Stimulated activated CD4-positive, alpha-beta T cell treated with anti-CD3 and anti-CD28 coated beads, Interleukin-4, amount 100 ng/mL, for 24 hours (primary cell): ENCODE results near the gene PNMA6F.
"Not testable (repeated sequence)": the region's sequence is repeated elsewhere in the genome, so short reads cannot be mapped to it uniquely, and the experiment has no call there.

ENCODE experiments used
- DNase-seq: peaks from one replicate; pipeline ENCODE4 v3.0.0-alpha.2; 2020

PNMA6F gene

GRCh38 chrX:153334654-153335295 lies 13.2 kb upstream of the PNMA6F start:
- no peak for DNase-seq

- peak; percentile 77 for DNase-seq
Measured at GRCh38 chrX:153333821-153334653, 12.5 kb upstream of the PNMA6F start, which contains the start of gene ZNF275. TSS of gene ZNF275 (plus strand) at chrX:153334153. CDS start at chrX:153336680, 2,527 bp downstream.

DNA sequence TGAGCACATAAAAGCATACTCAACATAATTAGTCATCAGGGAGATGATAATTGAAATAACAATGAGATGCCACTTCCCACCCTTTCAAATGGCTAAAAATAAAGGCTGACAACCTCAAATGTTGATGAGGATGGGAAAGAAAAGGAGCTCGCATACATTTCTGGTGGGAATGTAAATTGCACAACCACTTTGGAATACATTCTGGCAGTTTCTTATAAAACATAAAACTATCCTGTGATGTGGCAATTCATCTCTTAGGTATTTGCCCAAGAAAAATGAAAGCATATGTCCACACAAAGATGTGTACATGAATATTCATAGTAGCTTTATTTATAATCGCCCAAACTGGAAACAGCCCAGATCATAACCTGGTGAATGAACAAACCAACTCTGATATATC lies 11.7 kb upstream of the PNMA6F start:
- no peak for DNase-seq

DNA sequence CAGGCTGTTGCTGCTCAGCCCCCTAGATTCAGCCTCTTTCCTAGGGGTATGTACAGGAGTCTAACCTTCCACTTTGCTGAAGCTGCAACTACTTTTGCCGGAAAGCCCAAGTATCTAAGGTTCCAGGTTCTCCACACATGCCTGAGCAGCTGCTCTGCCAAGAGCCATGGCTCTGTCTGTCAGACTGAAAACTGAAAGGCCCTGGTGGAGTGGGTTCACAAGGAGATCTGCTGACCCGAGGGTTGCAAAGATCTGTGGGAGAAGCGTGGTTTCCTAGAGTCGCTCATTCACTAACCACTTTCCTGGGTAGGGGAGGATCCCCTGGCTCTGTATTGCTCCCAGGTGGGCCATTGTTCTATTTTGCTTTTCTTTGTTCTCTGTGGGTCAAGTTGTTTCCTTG lies 6.0 kb upstream of the PNMA6F start:
- DNase-seq, result no peak

GRCh38 chrX:153320555-153321184 lies 897 bp downstream of the PNMA6F start:
- no peak for DNase-seq

GRCh38 chrX:153320047-153320443 lies 1.5 kb downstream of the PNMA6F start:
- not testable (repeated sequence) for DNase-seq

GRCh38 chrX:153319295-153320046 lies 2.1 kb downstream of the PNMA6F start:
- no peak for DNase-seq

DNA sequence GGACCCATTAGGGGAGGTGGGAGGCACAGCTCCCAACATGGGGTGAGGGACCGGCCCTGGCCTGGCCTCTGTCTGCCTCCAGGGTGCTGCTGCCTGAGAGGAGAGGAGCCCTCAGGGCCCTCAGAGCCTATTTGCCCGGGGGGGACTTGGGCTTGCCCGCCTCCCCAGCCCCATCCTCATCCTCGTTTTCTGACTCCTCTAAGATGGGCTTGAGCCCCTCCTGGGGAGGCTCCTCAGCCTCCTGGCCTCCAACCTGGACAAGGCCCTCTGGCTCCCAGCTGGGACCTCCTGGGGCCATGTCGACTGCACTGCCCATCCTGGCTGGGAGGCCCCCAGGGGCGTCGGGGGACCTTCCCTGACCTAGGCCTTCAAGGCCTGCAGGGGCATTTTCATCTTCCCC lies 2.8 kb downstream of the PNMA6F start:
- no peak for DNase-seq

- DNase-seq, result no peak
Measured at GRCh38 chrX:153317996-153318722, 3.4 kb downstream of the PNMA6F start.

- no peak for DNase-seq
Measured at GRCh38 chrX:153317306-153317705, 4.3 kb downstream of the PNMA6F start.

GRCh38 chrX:153312842-153313241 lies 8.7 kb downstream of the PNMA6F start:
- no peak for DNase-seq

DNA sequence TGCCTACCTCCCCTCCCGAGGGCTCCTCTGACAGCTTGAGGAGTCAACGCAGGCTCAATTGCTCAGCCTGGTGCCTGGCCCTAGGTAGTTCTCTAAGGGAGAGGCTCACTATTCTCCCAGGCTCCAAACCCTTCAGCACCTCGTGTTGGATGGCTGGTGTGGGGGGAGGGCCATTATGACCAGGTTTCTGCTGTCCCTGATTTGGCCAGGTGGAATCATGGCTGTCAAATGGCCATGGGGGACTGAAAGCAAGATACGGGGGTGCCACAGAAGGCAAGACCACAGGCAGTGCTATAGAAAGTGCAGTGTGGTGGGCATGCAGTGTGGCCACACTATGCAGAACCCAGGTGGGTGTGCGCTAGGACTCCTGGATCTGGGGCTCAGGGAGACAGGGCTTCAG lies 9.5 kb downstream of the PNMA6F start:
- DNase-seq, result no peak

DNA sequence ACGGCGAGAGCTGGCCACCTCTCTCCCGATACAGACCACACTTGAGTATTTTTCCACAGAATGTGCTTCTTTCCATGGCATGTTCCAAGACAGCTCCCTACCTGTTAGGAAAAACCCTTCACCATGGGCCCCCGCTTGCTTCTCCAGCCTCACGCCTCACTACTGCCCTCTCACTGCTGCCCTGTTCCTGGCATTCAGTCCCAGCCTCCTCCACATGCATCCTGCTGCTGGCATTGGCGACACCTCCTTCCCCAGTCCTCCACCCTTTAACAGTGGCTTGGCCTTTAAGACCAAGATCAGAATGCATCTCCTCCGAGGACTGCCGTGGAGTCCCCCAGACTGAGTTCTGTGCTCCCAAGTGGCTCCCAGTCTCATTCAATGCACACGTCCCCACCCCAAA lies 10.7 kb downstream of the PNMA6F start:
- DNase-seq, result no peak

DNA sequence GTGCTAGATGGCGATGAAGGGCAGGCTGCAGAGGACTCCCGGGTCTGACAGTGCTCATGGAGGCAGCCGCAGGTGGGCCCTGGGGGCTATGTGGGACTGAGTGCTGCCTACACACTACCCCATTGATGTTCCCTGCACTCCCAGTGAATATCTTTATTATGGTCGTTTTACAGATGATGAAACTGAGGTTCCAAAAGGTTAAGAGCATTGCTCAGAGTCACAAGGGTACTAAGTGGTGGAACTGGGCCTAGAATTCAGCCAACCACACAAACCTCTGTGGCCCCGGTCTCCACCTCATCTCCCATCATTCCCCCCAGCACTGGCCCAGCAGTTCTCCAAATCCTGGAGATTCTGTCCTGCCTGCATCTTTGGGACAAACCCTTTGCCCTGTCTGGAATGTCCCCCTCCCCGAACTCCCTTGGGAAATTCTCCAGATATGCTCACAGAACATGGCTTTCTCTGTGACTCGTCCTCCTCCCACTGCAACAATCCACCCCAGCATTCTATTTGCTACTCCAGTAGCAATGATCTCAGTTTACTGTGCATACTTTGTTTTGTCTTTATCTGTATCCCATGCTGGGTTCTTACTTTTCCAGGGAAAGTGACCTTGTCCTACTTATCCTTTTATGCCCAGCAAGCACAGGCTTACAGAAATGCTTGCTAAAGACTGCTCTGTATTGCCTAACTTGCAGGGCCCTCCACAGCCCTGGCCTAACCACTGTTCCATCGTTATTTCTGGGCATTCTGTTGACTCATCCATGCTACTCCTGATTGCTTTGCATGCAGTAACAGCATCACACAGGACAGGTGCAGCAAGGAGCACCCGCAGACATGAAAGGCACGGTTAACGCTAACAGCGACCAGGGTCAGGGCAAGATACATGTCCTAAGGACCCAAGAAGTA lies 14.0 kb downstream of the PNMA6F start:
- DNase-seq, result no peak

DNA sequence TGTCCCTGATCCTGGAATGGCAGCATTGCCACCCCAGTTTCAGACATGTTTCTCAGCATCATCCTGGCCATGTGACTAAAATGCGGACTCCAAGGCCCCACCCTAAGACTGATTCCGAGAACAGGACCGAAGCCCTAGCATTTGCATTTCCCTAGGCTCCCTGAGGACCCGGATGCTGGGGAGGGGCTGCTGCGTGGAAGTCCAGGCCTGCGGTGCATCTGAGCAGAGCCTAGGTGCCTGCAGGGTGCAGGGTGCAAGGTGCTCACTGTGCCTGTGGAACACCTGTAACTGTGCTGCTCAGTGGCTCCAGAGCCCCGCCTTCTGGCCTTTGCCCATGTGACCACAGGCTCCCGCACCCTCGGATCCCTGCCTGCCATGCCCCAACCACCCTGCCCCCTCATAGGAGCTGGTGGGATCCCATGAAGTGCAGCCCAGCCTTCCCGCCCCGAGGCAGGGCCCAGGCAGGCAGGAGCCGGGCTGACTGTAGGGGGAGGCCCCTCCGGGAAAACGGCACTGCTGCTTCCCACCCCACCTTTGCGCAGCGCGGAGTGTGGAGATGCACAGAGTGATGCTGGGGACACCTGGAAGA lies 14.9 kb downstream of the PNMA6F start:
- no peak for DNase-seq

DNA sequence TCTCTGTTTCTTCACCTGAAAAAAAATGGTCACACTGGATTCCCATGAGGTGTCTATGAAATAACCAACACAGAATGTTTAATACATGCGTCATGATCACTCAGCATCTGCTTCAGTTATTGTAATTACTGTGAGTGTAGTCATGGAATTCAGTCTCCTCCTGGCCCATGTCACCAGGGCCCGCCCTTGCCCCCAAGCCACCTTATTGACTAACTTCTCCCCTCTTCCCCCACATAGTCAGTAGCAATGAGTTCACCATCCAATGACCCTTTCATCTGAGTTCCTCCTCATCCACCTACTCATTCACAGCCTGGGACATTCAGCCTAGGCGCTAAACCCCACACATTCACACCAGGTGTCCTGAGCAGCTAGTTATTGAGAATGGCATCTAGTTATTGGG lies 15.6 kb downstream of the PNMA6F start:
- no peak for DNase-seq

DNA sequence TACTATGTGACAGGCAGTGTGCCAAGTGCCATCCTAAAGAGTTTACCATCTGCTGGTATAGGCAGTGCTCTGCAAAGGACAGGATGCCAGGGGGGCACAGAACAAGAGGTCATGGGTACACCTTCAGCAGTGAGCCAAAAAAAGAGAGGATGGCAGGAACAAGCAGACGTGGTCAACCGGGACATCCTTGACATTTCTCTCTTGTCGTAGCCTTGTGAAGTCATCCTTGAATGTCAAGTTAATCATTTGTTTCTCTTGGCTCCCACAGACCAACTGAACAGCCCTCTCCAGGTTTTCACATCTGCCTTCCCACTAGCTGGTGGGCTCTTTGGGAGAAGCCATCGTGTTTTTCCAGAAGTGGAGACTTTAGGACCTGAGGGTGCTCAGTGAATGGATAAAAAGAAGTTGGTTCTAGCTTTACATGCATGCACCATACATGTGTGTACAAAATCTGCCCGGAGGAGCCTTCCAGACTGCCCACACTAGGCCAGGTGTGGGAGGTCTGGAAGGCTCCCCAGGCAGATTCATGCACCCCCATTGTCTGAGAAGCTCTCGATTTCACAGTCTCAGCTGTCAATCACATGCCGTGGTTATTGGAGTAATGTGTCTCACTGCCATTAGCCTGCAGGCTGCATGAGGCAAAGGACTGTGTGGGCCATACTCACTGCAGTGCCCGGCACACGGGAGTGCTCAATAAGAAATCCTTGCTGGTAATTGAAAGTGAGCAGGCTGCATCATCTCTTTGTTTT lies 16.4 kb downstream of the PNMA6F start:
- DNase-seq, result no peak

DNA sequence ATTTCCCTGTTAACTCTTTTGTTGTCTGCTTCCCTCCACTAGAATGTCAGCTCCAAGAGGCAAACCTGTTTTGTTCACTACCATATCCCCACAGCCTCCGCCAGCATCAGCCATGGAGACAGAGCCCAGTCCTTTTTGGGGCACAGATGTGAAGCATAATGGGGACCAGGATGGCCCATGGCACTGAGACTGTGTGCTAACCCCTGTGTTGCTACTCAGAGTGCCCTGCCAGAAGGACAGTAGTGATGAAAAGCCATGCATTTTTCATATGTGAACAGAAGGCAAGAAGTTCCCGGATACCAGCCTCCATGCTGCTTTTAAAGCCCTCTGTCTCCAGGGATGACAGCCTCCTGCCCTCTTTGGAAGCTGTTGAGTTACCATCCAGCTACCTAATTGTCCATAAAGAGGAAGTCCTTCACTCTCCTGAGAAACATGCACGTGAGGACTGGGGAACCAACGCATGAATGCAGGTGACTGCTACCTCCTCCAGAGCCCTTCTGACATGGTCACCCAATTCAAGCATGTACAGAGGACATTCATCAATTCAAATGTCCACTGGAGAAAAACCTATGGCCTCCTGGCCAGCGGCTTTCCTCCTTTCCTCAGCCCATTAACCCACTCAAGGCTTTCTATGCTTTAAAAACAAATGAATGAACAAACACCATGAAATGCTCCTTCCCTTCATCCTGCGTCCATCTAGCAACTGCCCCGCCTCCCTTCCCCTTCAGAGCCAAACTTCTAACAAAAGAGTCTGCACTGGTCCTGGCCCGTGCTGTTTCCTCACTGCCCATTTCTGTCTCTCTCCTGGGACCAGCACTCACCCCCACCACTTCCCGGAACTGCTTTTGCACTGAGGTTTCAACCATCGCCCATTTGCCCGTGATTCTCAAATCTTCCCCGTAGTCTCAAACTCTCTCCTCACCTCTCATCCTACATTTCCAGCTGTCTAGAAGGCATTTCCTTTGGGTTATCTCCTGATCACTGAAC lies 18.0 kb downstream of the PNMA6F start:
- no peak for DNase-seq

- DNase-seq, result no peak
Measured at GRCh38 chrX:153302796-153303195, 18.8 kb downstream of the PNMA6F start.
